Endothelial cell of umbilical vein (primary cell): ENCODE measurements around the gene PIMREG. TPM values are rescaled to one million over a fixed set of nuclear protein-coding genes. Genes with fewer than 3 reads are reported as not detected.

Experiments used
- BruUV-seq: library from RNA; stranded (reverse); fragments of 400-500 nt; replicated peaks from 2 replicates; lab custom pipeline; 2021; lab: Mats Ljungman, UMichigan
- CTCF ChIA-PET: fragments of 300-600, 350-600 bp; sonication (Branson Sonifier 250); formaldehyde crosslinking; loops from one replicate; lab custom pipeline; 2021; ENCODE audit warnings: antibody characterized with exemption, inconsistent platforms; lab: Charles Lee
- POLR2A ChIA-PET: fragments of 300-600, 350-600 bp; sonication (Branson Sonifier 250); formaldehyde crosslinking; loops from one replicate; lab custom pipeline; 2021; ENCODE audit warnings: antibody characterized with exemption, inconsistent platforms; lab: Charles Lee
- DNase-seq: peaks from one replicate; pipeline ENCODE4 v3.0.0-alpha.2; 2011; ENCODE audit warnings: low read depth, low spot score
- FAIRE-seq: peaks from 2 replicates; lab custom pipeline; 2011; peaks lifted over from hg19 to GRCh38; lab: Jason Lieb, UNC
- H2AFZ ChIP-seq: 2 replicates; pipeline ENCODE4 v1.6.0; 2012; ENCODE audit warnings: low read depth, low read length, control low read depth, inconsistent platforms
- H3K27ac ChIP-seq: 2 replicates; pipeline ENCODE4 v1.5.1; 2011; ENCODE audit warnings: low read depth, mild to moderate bottlenecking, control low read depth, low read length, moderate library complexity; ENCODE audit not compliant: insufficient read depth
- H3K27me3 ChIP-seq, 2 experiments: 2 replicates each; pipeline versions ENCODE4 v1.6.0 to v1.6.1; 2011; ENCODE audit warnings: low read length in 2 of 2, mixed read lengths in 1 of 2; ENCODE audit not compliant: control insufficient read depth in 2 of 2, insufficient read depth in 2 of 2
- H3K36me3 ChIP-seq, 2 experiments: 2 replicates in 1 of 2; 3 replicates in 1 of 2; pipeline ENCODE4 v1.5.1; 2011; ENCODE audit warnings: low read length in 2 of 2, mild to moderate bottlenecking in 1 of 2, moderate library complexity in 1 of 2; ENCODE audit not compliant: control insufficient read depth in 2 of 2, insufficient read depth in 2 of 2; ENCODE audit errors: extremely low read depth in 1 of 2
- H3K4me1 ChIP-seq: 3 replicates; pipeline ENCODE4 v1.5.1; 2011; ENCODE audit warnings: mild to moderate bottlenecking, low read length; ENCODE audit not compliant: control insufficient read depth, insufficient read depth; ENCODE audit errors: extremely low read depth
- H3K4me2 ChIP-seq: 2 replicates; pipeline ENCODE4 v1.6.1; 2011; ENCODE audit warnings: low read length, control low read depth, mixed read lengths; ENCODE audit not compliant: insufficient read depth
- H3K4me3 ChIP-seq, 3 experiments: fragments of 200-600 bp in 1 of 3; sonication (generic), shearing (Covaris generic) in 1 of 3; replicated peaks in 1 of 3; 2 replicates each; pipeline ENCODE4 v1.5.1; 2011 to 2016; ENCODE audit warnings: control low read depth in 3 of 3, low read length in 3 of 3, mild to moderate bottlenecking in 2 of 3, inconsistent platforms in 1 of 3, low read depth in 1 of 3, moderate library complexity in 1 of 3; ENCODE audit not compliant: insufficient read depth in 1 of 3
- H3K79me2 ChIP-seq: 2 replicates; pipeline ENCODE4 v1.6.0; 2012; ENCODE audit warnings: low read length, inconsistent platforms; ENCODE audit not compliant: control insufficient read depth, insufficient read depth
- H3K9ac ChIP-seq: replicated peaks from 2 replicates; pipeline ENCODE3; 2011; ENCODE audit warnings: low read length, control low read depth; ENCODE audit not compliant: insufficient read depth; ENCODE audit errors: extremely low read depth
- H3K9me1 ChIP-seq: replicated peaks from 3 replicates; pipeline ENCODE4 v1.6.0; 2011; ENCODE audit warnings: mild to moderate bottlenecking, low read length; ENCODE audit not compliant: control insufficient read depth, insufficient read depth; ENCODE audit errors: extremely low read depth
- H3K9me3 ChIP-seq: replicated peaks from 2 replicates; pipeline ENCODE4 v1.5.1; 2012; ENCODE audit warnings: low read length, inconsistent platforms; ENCODE audit not compliant: control insufficient read depth, insufficient read depth
- H4K20me1 ChIP-seq: replicated peaks from 2 replicates; pipeline ENCODE3; 2011; ENCODE audit warnings: mild to moderate bottlenecking, low read length; ENCODE audit not compliant: control insufficient read depth, insufficient read depth; ENCODE audit errors: extremely low read depth
- CTCF ChIP-seq, 2 donors: IDR thresholded peaks; 1 replicate in 1 of 2; 2 replicates in 1 of 2; pipeline ENCODE4 v1.5.1; 2011; ENCODE audit warnings: low read length in 2 of 2, mild to moderate bottlenecking in 2 of 2, moderate library complexity in 2 of 2, control low read depth in 1 of 2, inconsistent platforms in 1 of 2, low read depth in 1 of 2; ENCODE audit not compliant: insufficient read depth in 1 of 2; ENCODE audit errors: extremely low read depth in 1 of 2
- EZH2 ChIP-seq: IDR thresholded peaks from 2 replicates; pipeline ENCODE4 v1.6.1; 2012; ENCODE audit warnings: borderline replicate concordance, low read depth, mild to moderate bottlenecking, moderate library complexity, low read length, inconsistent platforms; ENCODE audit not compliant: severe bottlenecking
- FOS ChIP-seq: IDR thresholded peaks from 2 replicates; pipeline ENCODE4 v1.6.1; 2011; ENCODE audit warnings: mild to moderate bottlenecking, low read length, moderate library complexity, borderline replicate concordance; ENCODE audit not compliant: insufficient read depth
- GATA2 ChIP-seq: IDR thresholded peaks from 2 replicates; pipeline ENCODE4 v1.7.0; 2011; ENCODE audit warnings: low read depth, mild to moderate bottlenecking, moderate library complexity, mixed read lengths, low read length; ENCODE audit not compliant: insufficient read length, insufficient read depth
- JUN ChIP-seq: IDR thresholded peaks from 2 replicates; pipeline ENCODE4 v1.6.1; 2011; ENCODE audit warnings: borderline replicate concordance, low read depth; ENCODE audit not compliant: insufficient read length, insufficient read depth
- MAX ChIP-seq: IDR thresholded peaks from 2 replicates; pipeline ENCODE4 v1.6.1; 2011; ENCODE audit not compliant: insufficient read depth, insufficient read length
- MYC ChIP-seq: IDR thresholded peaks from one replicate; pipeline ENCODE4 v1.6.1; 2011; ENCODE audit warnings: mild to moderate bottlenecking, low read depth, low read length
- POLR2A ChIP-seq: IDR thresholded peaks from 2 replicates; pipeline ENCODE4 v1.6.1; 2012; ENCODE audit warnings: low read depth, mild to moderate bottlenecking, control low read depth, low read length
- POLR2AphosphoS5 ChIP-seq: IDR thresholded peaks from 2 replicates; pipeline ENCODE4 v1.6.1; 2012; ENCODE audit warnings: low read depth, mild to moderate bottlenecking, control low read depth, low read length, moderate library complexity; ENCODE audit not compliant: insufficient read depth
- dilution Hi-C: fragments of 300-500 bp; cut with MboI; formaldehyde crosslinking; loops from one replicate; pipeline ENCODE4 v1.15.0; 2019; ENCODE audit warnings: low sequenced_read_pairs; ENCODE audit not compliant: extremely low pct_ligation_motif_present
- intact Hi-C: fragments of 100-400 bp; cut with micrococcal nuclease; formaldehyde crosslinking; loops from one replicate; pipeline ENCODE4 v1.10.0; 2022
- polyA plus RNA-seq, 4 experiments: library from polyadenylated mRNA; depleted of rRNA in 3 of 4; stranded (reverse) in 3 of 4; unstranded in 1 of 4; fragments of >200 nt; gene quantifications; 2 replicates each; pipeline versions ENCODE4 v1.2.1 to v1.2.3, GENCODE V29; 2011 to 2012; ENCODE audit warnings: missing spikeins in 1 of 4
- total RNA-seq: library from RNA; stranded (reverse); gene quantifications from 2 replicates; pipeline ENCODE4 v1.2.3, GENCODE V29; 2021

The PIMREG gene
- total and polyA plus RNA-seq, 2 donors (not counting 3 experiments of a cell fraction or from before 2014, with no cell fraction given) = 26.3 to 37.7 TPM

- Histone ChIP-seq H3K9ac (no peak overlapping the region), H3K27ac (no peak overlapping the region), H3K4me1 (no peaks in the 10 kb centered on the region), H3K79me2 (no peaks in the 10 kb centered on the region), H3K4me2 (no peak overlapping the region), H3K4me3 (no peak overlapping the region), H4K20me1 (no peaks in the 10 kb centered on the region), H3K36me3 (no peaks in the 10 kb centered on the region), H3K9me1 (no peaks in the 10 kb centered on the region), H3K27me3 (no peaks in the 10 kb centered on the region), H3K9me3 (no peaks in the 10 kb centered on the region), H2AFZ (no peak overlapping the region)
- FAIRE-seq (no peak), DNase-seq (no peak)
- dilution Hi-C loops (no loop called here), intact Hi-C loops (loop anchor here (2.0 to 5.0 kb wide), 2 partner anchors 637 to 719 kb away; no protein-coding TSS in a partner anchor)
- TF ChIP-seq CTCF (IDR thresholded peaks at IDR 0.05; ENCODE audit: extremely low read depth in 1 of 2, insufficient read depth in 1 of 2, low read depth in 1 of 2, low read length in 2 of 2) = no peak
- BruUV-seq = no TSS peak
- ChIA-PET POLR2A (no interaction called here), CTCF (interaction anchor here (1.1 to 6.2 kb wide), 6 partner anchors 11 to 860 kb away, joined by 3 to 93 read pairs (median 14); partner anchors contain the start of gene AIPL1)
These were observed 20.3 kb upstream of the PIMREG start for GRCh38 chr17:6423931-6424330.

DNA sequence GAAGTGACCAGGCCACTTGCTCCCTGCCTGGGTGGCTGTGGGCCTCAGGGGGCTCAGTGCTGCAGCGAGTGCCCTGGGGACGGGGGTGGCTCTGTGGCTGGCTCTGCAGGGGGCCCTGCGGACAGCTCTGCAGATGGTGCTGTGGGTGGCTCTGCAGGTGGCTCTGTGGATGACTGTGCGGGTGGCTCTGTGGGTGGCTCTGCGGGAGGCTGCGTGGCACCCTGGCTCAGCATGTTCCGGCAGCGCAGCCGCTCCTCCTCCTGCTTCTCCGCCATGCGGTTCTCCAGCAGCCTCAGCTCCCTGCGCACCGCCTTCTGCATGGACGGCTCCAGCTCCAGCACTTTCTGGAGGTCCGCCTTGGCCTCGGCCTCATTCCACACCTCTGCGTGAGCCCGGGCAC, 18.8 kb upstream of the PIMREG start:
- H3K27me3 ChIP-seq = no peaks in the 10 kb centered on the region
- intact Hi-C loops (no loop called here), dilution Hi-C loops (no loop called here)
- no peak overlapping the region for H3K4me3 ChIP-seq
- no peaks in the 10 kb centered on the region for H3K4me1 ChIP-seq
- TF ChIP-seq JUN (no peak), MYC (no peak), FOS (no peak), GATA2 (no peak), POLR2A (no peak), POLR2AphosphoS5 (no peak), EZH2 (no peak), MAX (no peak), CTCF (IDR thresholded peaks at IDR 0.05; ENCODE audit: extremely low read depth in 1 of 2, insufficient read depth in 1 of 2, low read depth in 1 of 2, low read length in 2 of 2) (no peak)
- H3K9me3 ChIP-seq = no peaks in the 10 kb centered on the region
- no peaks in the 10 kb centered on the region for H3K9me1 ChIP-seq
- ChIA-PET POLR2A (interaction anchor here (0.6 kb wide), 1 partner anchor 1511 kb away, joined by 3 read pairs; no protein-coding TSS in a partner anchor), CTCF (interaction anchor here (0.7 to 6.2 kb wide), 5 partner anchors 10 to 842 kb away, joined by 4 to 93 read pairs (median 19); partner anchors contain the start of gene AIPL1)
- no peak overlapping the region for H3K9ac ChIP-seq
- no peaks in the 10 kb centered on the region for H4K20me1 ChIP-seq
- H3K79me2 ChIP-seq = no peaks in the 10 kb centered on the region
- no peak overlapping the region for H3K4me2 ChIP-seq
- H3K27ac ChIP-seq = no peak overlapping the region
- no peaks in the 10 kb centered on the region for H3K36me3 ChIP-seq
- BruUV-seq = no TSS peak
- H2AFZ ChIP-seq = no peak overlapping the region
- DNase-seq (no peak), FAIRE-seq (no peak)
